ENCODE measurements around the gene CBLIF.
"Not testable (repeated sequence)": the region's sequence is repeated elsewhere in the genome, so short reads cannot be mapped to it uniquely, and the experiment has no call there.

The CBLIF gene

DNA sequence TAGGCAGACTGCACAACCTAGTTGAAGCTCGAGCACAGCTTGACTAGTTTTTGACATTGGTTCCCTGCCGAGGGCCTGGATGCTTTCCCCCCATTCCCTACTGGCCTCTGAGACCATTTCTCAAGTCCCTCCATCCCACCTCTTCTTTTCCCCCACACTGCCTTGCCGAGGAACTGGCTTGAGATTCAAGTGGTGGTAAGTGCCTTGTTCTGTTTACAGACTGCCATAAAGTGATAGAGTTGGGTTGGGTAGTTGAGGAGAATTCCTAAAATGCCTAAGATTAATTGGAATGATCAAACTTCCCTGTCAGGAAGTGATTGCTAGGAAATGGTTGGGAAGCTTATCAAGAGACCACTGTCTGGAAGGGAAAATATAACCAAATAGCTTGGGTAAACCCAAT is 50.9 kb downstream of the CBLIF start:
- no peak for DNase-seq (ENCODE audit: low read depth in 2 of 2)

DNA sequence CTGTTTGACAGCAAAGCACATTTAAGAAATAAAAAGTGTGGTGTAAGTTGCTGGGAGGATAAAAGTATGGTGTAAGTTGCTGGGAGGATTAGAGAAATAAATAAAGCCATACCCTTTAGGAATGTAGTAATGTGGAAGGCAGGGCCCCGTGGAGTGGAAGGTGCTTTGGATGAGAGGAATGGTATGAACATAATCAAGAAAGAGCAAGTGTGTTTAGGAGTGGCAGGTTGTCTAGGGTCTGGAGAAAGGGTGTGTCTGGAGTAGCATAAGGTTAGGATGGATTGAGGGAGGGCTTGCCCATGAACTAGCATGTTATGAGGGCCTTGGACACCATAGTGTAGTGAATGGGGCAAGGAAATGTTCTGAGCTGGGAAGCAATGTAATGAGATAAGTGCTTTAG is 52.8 kb downstream of the CBLIF start:
- DNase-seq (ENCODE audit: low read depth in 2 of 2), result no peak

DNA sequence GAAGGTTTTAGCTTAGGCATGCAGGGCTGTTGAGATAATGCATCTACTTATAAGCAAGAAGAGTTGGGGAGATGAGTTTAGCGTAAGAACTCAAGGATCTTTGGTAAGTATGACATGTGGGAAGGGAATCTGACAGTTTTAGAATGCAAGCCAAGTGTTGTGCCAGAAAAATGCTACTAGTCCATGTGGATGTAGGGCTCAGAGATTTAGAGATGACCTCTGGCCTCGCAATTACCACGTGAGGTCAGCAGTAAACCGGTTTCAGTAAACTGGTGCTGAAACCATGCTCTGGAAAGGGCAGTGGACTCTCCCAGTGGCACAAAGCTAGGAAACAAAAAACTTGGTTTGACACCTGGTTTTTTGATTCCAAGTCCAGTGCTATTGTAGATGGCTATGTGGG is 53.7 kb downstream of the CBLIF start:
- no peak for DNase-seq (ENCODE audit: low read depth in 2 of 2)

DNA sequence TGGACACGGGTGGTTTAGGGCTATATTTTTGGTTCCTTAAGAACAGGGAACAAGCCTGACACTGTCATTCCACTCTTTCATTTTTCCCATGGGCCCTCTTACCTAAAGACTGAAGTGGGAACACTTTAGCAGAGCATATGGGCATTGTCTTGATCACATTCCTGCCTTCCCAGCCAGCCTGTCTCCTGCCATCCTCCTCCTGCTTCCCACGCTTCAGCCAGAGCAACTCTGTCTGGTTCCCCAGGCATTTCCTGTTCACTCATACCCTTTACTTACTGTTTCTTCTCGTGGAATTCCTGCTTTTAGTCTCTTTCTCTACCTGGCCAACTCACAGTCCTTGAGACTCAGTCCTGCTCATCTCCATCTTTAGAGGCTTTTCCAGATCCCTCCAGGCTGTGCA is 57.5 kb downstream of the CBLIF start:
- DNase-seq (ENCODE audit: low read depth in 2 of 2), result peak in 1 of 2 experiments; percentile 4

DNA sequence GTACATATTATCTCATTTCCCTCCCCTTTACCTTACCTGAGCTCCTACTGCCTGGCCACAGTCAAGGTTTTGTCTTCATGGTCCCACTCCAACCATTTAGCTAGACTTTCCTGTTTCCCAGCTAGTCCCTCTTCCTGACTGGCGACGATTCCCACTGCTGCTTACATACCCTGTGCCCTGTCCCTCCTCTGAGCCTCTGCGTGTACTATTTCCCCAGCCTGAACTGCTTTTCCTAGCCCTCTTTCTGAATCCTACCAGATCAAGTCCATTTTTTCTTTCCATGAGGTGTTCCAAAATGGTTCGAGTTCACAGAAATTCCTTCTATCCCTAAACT is 58.1 kb downstream of the CBLIF start:
- no peak for DNase-seq (ENCODE audit: low read depth in 2 of 2)

DNA sequence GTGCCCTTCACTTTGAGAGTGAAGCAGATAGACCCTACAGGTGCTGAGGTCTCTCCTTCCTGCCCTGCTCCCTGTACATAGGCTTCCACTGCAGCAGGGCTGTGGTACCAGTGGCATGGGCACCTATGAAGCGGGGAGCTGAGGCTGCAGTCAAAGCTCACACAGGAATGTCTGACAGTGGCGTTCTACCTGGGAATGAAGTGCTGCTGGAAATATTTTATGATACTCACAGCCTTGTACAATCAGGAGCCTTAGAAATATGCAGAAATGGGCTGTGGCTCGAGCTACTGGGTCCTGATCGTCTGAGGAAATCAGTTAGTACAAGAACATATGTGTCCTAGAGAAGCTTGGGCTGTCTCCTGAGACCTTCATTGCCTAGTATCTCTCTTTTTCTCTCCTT is 59.5 kb downstream of the CBLIF start:
- DNase-seq (ENCODE audit: low read depth in 2 of 2), result no peak

DNA sequence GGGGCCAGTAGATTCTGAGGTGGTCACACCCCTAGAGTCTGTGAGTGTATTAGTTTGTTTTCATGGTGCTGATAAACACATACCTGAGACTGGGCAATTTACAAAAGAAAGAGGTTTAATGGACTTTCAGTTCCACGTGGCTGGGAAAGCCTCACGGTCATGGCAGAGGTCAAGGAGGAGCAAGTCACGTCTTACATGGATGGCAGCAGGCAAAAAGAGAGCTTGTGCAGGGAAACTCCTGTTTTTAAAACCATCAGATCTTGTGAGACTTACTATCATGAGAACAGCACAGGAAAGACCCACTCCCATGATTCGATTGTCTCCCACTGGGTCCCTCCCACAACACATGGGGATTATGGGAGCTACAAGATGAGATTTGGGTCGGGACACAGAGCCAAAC is 60.9 kb downstream of the CBLIF start:
- DNase-seq (ENCODE audit: low read depth in 2 of 2), result not testable (repeated sequence)

DNA sequence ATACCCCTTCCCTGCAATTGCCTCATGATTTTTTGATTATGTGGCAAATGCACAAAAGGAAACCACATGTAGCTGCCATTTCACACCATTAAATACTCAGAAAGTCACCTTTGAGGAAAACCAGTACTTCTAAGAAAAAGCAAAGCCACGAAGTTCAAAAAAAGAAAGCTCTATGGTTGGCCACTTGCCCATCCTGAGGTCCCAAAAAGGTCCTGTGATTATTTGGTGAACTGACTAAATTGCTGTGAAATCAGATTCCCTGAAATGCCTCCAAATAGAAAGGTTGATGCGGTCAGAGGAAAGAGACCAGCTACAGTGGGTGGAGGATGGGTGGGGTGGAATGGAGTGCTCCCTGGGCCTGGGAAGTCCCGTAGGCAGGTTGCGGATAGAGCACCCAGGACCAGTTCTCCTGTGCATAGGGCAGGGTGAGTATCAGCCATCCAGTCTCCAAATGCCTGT is 61.6 kb downstream of the CBLIF start:
- DNase-seq (ENCODE audit: low read depth in 2 of 2), result no peak

DNA sequence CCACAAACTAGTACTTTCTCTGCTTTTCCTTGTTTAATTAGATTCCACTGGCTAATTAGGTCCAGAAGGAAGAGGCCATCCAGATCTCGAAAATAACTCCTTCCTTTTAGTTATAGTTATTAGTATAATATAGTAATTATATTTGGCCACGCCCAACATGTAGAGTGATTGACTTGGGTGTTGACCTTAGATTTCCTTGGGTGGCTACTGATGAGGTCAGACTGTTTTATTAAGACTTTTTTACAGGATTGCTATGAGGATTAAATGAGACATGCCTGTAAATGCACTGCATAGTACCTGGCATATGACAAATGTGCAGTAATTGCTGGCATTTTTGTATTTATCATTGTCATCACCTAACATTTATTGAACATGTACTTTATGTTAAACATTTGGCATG is 63.2 kb downstream of the CBLIF start:
- DNase-seq (ENCODE audit: low read depth in 2 of 2), result no peak

DNA sequence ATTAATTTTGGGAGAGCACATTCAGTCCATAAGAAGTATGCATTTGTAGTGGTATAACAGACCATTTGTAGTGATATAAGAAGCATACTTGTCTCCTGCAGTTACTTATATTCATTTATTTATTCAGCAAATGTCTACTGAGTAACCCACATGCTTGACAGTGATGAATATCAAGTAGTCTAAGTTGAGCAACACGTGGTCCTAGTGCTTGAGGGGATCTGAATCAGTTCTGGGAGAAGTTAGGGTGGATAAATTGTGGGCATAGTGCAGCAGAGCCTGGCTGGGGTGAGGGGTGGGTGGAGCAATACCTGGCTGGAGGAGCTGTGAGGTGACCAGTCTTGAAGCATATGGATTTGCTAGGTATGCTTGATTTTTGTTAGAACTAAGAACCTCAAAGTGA is 65.8 kb downstream of the CBLIF start:
- no peak for DNase-seq (ENCODE audit: low read depth in 2 of 2)

All from fibroblast of skin of left quadriceps (primary cell).